HG02571 (cell line): ENCODE data around the gene DENND5A.
"Not testable (repeated sequence)": the region's sequence is repeated elsewhere in the genome, so short reads cannot be mapped to it uniquely, and the experiment has no call there.

Experiments
- ATAC-seq: cut with Tn5 transposase; IDR thresholded peaks from one replicate; pipeline ENCODE4 v1.9.1; 2021; ENCODE audit warnings: mild to moderate bottlenecking, moderate library complexity; ENCODE audit not compliant: unreplicated experiment

The DENND5A gene

DNA sequence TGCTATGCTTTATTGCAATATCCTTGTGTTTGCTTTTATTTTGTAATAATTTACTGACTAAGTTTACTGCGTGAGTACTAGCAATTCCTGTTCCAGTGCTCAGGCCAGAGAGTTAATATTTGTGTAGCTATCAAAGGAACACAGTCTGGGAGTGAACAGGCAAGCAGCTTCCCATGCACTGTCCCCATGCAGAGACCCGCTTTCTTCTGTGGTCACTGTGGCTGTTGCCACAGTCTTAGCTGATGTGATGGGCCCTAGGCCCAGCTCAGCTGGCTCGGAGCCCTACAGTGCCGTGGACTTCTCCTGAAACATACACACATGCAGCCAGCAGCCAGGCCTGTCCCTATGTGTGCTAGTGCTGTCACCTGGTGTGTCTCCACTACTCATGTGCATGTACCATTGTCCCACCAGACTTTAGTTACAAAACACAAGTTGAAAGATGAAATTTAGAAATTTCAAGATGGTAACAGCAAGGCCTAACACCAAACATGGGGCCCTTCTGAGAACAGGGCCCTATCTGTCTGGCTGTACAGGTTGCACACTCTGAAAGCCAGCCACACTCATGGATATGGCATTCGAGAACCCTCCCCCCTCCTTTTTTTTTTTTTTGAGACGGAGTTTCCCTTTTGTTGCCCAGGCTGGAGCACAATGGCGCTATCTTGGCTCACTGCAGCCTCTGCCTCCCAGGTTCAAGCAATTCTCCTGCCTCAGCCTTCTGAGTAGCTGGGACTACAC, 161.4 kb downstream of the DENND5A start:
- no peak for ATAC-seq

GRCh38 chr11:9099617-9100016, 165.5 kb downstream of the DENND5A start:
- no peak for ATAC-seq

DNA sequence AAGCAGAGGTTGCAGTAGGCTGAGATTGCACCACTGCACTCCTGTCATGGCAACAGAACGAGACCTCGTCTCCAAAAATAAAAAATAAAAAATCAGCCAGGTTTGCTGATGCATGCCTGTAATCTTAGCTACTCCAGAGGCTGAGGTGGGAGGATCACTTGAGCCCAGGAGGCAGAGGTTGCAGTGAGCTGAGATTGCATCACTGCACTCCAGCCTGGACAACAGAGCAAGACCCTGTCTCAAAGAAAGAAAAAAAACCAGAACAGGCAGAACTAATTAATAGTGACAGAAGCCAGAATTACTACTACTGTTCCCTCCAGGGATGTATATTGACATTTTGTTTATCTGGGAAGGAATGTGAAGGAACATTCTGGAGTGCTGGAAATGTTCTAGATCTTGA, 166.7 kb downstream of the DENND5A start:
- not testable (repeated sequence) for ATAC-seq

DNA sequence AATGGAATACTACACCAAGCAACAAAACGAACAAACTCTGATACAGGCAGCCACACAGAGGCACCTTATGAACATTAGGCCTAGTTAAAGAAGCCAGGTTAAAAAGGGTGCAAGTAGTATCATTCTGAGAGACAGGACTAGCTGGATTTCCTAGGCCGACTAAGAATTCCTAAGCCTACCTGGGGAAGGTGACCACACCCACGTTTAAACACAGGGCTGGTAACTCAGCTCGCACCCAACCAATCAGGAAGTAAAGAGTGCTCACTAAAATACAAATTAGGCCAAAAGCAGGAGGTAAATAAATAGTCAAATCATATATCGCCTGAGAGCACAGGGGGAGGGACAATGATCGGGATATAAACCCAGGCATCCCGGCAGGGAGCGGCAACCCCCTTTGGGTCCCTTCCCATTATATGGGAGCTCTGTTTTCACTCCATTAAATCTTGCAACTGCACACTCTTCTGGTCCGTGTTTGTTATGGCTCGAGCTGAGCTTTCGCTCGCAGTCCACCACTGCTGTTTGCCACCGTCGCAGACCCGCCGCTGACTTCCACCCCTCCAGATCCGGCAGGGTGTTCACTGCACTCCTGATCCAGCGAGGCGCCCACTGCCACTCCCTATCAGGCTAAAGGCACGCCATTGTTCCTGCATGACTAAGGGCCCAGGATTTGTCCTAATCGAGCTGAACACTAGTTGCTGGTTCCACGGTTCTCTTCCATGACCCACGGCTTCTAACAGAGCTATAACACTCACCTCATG, 167.8 kb downstream of the DENND5A start:
- not testable (repeated sequence) for ATAC-seq

GRCh38 chr11:9096427-9096826, 168.7 kb downstream of the DENND5A start:
- no peak for ATAC-seq

DNA sequence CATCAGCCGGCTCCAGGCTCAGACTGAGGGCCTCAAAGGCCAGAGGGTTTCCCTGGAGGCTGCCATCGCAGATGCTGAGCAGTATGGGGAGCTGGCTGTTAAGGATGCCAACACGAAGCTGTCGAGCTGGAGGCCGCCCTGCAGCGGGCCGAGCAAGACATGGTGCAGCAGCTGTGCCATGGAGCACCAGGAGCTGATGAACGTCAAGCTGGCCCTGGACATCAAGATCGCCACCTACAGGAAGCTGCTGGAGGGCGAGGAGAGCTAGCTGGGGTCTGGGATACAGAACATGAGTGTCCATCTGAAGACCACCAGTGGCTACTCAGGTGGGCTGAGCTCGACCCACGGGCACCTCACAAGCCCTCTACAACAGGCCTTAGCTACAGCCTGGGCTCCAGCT, 169.7 kb downstream of the DENND5A start:
- ATAC-seq, result no peak

DNA sequence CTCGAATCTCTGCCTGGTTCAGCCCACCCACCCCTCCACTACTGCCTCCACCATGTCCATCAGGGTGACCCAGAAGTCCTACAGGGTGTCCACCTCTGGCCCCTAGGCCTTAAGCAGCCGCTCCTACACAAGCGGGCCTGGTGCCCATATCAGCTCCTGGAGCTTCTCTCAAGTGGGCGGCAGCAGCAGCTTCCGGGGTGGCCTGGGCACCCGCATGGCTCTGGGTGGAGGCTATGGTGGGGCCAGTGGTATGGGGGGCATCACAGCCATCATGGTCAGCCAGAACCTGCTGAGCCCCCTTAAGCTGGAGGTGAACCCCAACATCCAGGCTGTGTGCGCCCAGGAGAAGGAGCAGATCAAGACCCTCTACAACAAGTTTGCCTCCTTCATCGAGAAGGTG, 170.7 kb downstream of the DENND5A start:
- no peak for ATAC-seq

DNA sequence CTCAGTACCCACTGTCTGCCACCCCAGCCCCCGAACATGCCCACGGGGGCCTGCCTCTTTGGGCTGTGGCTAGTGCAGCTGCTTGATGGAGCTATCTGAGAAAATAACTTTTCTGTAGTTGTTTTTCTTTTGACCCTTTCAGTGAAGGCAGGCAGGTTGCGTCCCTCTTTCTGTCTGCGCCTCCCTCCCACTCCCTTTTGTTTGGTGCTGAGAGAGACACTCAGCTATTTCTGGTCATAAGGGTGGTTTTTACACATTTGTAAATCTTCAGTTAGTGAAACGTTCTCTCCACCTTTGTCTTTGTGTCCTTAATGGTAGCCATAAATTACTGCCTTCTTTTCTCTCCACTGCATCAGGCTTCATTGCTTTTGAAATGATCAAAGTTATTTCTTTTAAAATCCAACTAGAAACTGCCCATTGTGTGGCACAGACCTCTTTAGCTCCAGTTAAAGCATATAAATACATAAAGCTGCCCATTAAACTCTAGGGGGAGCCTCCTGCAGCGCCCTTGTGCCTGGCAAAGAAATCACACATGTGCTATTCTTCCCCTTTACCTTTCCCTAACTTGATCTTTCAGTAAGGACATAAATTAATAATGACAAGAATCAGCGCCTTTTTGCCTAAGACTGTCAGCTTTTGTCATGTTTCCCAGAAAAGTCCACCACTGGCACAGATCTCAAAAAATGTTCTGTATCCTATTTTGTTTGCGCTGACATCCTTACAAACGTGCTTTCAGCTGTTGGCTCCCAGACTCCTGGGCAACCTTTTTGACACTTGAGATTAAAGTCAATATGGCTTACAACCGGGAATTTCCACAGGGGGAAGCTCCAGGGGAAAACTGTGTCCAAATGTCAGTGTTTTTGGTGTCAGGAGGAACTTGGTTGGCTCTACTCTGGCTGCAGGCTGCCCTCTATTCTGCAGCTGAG, 172.0 kb downstream of the DENND5A start:
- ATAC-seq, result no peak

DNA sequence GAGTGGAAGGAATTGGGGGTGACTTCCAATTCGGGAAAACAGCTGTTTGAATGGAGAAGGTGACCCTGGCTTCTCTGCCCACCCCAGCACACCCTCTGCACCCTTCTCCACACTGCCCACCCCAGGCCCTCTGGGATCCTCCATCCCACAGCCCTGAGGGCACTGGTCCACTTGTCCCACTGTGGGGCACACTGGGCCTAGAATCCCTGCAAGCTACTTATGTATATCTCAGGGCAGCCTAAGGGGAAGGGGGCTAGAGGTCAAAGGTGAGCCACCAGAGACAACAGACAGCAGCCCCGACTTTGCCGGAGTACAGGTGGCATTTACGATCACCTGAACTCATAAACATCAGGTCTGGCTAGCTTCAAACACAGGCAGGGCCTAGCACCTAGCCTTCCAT, 173.1 kb downstream of the DENND5A start:
- ATAC-seq, result no peak

- ATAC-seq, result no peak
Measured at GRCh38 chr11:9091044-9091922, 173.9 kb downstream of the DENND5A start, which contains the start of gene SCUBE2. Gene SCUBE2, minus strand, starts transcription at chr11:9091599. Its CDS starts 71 bp downstream, at chr11:9091528.

DNA sequence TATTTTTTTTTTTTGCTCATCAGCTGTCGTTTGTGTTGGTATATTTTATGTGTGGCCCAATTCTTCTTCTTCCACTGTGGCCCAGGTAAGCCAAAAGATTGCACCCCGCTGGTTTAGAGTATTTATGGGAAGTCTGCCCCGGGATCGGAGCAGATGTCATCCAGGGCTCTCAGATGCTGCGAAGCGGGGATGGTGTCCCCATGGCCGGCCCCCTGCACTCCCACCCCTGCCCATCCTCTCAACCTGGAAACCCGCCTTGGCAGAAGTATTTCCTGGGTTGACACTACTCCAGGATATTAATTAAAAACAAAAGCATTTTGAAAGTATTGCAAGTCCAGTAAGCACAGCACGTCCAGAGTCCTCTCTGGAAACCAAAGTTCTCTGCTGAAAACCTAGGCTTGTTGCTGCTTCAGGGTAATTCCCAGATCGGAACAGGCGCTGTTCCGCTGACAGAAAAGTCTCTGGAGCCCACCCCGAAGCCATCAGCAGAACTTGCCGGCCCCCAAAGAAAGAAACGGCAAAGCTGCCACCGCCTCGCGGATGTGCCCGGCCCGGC, 174.6 kb downstream of the DENND5A start:
- no peak for ATAC-seq

DNA sequence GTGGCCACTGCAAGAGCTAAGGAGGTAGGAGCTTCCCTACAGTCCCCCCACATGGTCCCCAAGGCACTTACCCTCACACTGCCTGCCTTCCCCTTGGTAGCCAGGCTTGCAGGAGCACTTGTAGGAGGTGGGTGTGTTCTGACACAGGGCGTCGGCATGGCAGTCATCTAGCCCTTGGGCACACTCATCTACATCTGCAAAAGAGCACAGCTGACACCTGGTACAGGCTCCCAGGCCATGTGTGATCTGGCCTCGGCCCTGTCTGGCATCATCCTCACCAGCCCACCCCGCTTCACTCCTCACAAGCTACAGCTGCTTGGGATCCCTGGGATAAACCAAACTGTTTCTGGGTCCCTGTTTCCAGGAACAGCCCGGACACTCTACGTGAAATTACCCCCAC, 175.5 kb downstream of the DENND5A start:
- ATAC-seq, result no peak

GRCh38 chr11:9089061-9089460, 176.1 kb downstream of the DENND5A start:
- no peak for ATAC-seq
